Activated CD8-positive, alpha-beta memory T cell treated with anti-CD3 and anti-CD28 coated beads, Interleukin-2, amount 50 U/mL, for 24 hours (primary cell): ENCODE results near the gene CLN5.
"Not testable (repeated sequence)": the region's sequence is repeated elsewhere in the genome, so short reads cannot be mapped to it uniquely, and the experiment has no call there.

Source experiments
- DNase-seq: peaks from one replicate; pipeline ENCODE4 v3.0.0-alpha.2; 2020; ENCODE audit errors: extremely low read depth

CLN5 gene

GRCh38 chr13:76975863-76976262 is 16.0 kb upstream of the CLN5 start:
- no peak for DNase-seq

GRCh38 chr13:76976490-76976889 is 15.4 kb upstream of the CLN5 start:
- DNase-seq: no peak

GRCh38 chr13:76976929-76977328 is 15.0 kb upstream of the CLN5 start:
- no peak for DNase-seq

- DNase-seq: peak; percentile 63
Measured at GRCh38 chr13:76980075-76980718, 11.7 kb upstream of the CLN5 start.

- no peak for DNase-seq
Measured at GRCh38 chr13:76982061-76982460, 9.8 kb upstream of the CLN5 start.

- no peak for DNase-seq
Measured at GRCh38 chr13:76983676-76984075, 8.2 kb upstream of the CLN5 start.

- DNase-seq: peak; percentile 64
Measured at GRCh38 chr13:76991432-76991795, 467 bp upstream of the CLN5 start.

- no peak for DNase-seq
Measured at GRCh38 chr13:76992548-76993001, 694 bp downstream of the CLN5 start.

GRCh38 chr13:76993021-76993420 is 1.1 kb downstream of the CLN5 start:
- DNase-seq: no peak

GRCh38 chr13:76993473-76993872 is 1.6 kb downstream of the CLN5 start:
- DNase-seq: no peak

GRCh38 chr13:76994281-76994680 is 2.4 kb downstream of the CLN5 start:
- DNase-seq: no peak

- no peak for DNase-seq
Measured at GRCh38 chr13:77000475-77000874, 8.6 kb downstream of the CLN5 start.

- DNase-seq: no peak
Measured at GRCh38 chr13:77001540-77001939, 9.7 kb downstream of the CLN5 start.

- DNase-seq: no peak
Measured at GRCh38 chr13:77001963-77002587, 10.2 kb downstream of the CLN5 start.

- DNase-seq: no peak
Measured at GRCh38 chr13:77002590-77003190, 10.8 kb downstream of the CLN5 start.

- DNase-seq: not testable (repeated sequence)
Measured at GRCh38 chr13:77008337-77008736, 16.5 kb downstream of the CLN5 start.

GRCh38 chr13:77009011-77009410 is 17.1 kb downstream of the CLN5 start:
- DNase-seq: no peak

- DNase-seq: not testable (repeated sequence)
Measured at GRCh38 chr13:77009719-77010118, 17.8 kb downstream of the CLN5 start.

GRCh38 chr13:77013853-77014542 is 22.1 kb downstream of the CLN5 start:
- DNase-seq: no peak

- no peak for DNase-seq
Measured at GRCh38 chr13:77014906-77015685, 23.2 kb downstream of the CLN5 start.

GRCh38 chr13:77016251-77016812 is 24.5 kb downstream of the CLN5 start:
- no peak for DNase-seq
